ENCODE results near the gene HOXC9.

The HOXC9 gene

GRCh38 chr12:54012631-54013409 is 12.9 kb downstream of the HOXC9 start (continued):
- TF ChIP-seq GLI4 (tag by site-specific recombination; IDR thresholded peaks at IDR 0.05) = no peak
- no peak for TF ChIP-seq ZNF658 (tag by site-specific recombination; IDR thresholded peaks at IDR 0.05)
- TF ChIP-seq ZNF610 (tag by site-specific recombination; IDR thresholded peaks at IDR 0.05; ENCODE audit: borderline replicate concordance) = no peak
- no peak for TF ChIP-seq ZNF555 (tag by site-specific recombination; conservative IDR thresholded peaks at IDR 0.05)
- no peak for TF ChIP-seq ZNF621 (tag by site-specific recombination; IDR thresholded peaks at IDR 0.05)
- no peak for TF ChIP-seq ZNF350 (tag by site-specific recombination; IDR thresholded peaks at IDR 0.05)
- TF ChIP-seq ZNF138 (tag by site-specific recombination; IDR thresholded peaks at IDR 0.05; ENCODE audit: borderline replicate concordance) = no peak
- TF ChIP-seq ZBTB17 (tag by site-specific recombination; IDR thresholded peaks at IDR 0.05) = peak; percentile 96
- no peak for TF ChIP-seq ZFP37 (tag by site-specific recombination; IDR thresholded peaks at IDR 0.05)
- TF ChIP-seq PRDM4 (tag by site-specific recombination; IDR thresholded peaks at IDR 0.05) = peak; percentile 79
- no peak for TF ChIP-seq FEZF1 (tag by site-specific recombination; IDR thresholded peaks at IDR 0.05)
- no peak for TF ChIP-seq ZFP3 (tag by site-specific recombination; IDR thresholded peaks at IDR 0.05; ENCODE audit: low read depth)
- TF ChIP-seq ZNF626 (tag by site-specific recombination; IDR thresholded peaks at IDR 0.05) = no peak
- TF ChIP-seq ZNF677 (tag by site-specific recombination; IDR thresholded peaks at IDR 0.05) = no peak
- no peak for TF ChIP-seq ZXDB (tag by site-specific recombination; IDR thresholded peaks at IDR 0.05)
- TF ChIP-seq ZBTB20 (tag by site-specific recombination; IDR thresholded peaks at IDR 0.05) = peak; percentile 81
- TF ChIP-seq ZFHX2 (tag by site-specific recombination; conservative IDR thresholded peaks at IDR 0.05) = no peak
- peak; percentile 72; the same call in 1 of the 2 replicates for TF ChIP-seq PRDM1 (tag by site-specific recombination; IDR thresholded peaks at IDR 0.05)
- peak; percentile 74 for TF ChIP-seq ZNF366 (tag by site-specific recombination; conservative IDR thresholded peaks at IDR 0.05)
- no peak for TF ChIP-seq RBAK (tag by site-specific recombination; IDR thresholded peaks at IDR 0.05)
- no peak for TF ChIP-seq ZBTB21 (tag by site-specific recombination; IDR thresholded peaks at IDR 0.05)
- TF ChIP-seq ZNF174 (tag by site-specific recombination; IDR thresholded peaks at IDR 0.05) = no peak
- TF ChIP-seq, protein P1, sequence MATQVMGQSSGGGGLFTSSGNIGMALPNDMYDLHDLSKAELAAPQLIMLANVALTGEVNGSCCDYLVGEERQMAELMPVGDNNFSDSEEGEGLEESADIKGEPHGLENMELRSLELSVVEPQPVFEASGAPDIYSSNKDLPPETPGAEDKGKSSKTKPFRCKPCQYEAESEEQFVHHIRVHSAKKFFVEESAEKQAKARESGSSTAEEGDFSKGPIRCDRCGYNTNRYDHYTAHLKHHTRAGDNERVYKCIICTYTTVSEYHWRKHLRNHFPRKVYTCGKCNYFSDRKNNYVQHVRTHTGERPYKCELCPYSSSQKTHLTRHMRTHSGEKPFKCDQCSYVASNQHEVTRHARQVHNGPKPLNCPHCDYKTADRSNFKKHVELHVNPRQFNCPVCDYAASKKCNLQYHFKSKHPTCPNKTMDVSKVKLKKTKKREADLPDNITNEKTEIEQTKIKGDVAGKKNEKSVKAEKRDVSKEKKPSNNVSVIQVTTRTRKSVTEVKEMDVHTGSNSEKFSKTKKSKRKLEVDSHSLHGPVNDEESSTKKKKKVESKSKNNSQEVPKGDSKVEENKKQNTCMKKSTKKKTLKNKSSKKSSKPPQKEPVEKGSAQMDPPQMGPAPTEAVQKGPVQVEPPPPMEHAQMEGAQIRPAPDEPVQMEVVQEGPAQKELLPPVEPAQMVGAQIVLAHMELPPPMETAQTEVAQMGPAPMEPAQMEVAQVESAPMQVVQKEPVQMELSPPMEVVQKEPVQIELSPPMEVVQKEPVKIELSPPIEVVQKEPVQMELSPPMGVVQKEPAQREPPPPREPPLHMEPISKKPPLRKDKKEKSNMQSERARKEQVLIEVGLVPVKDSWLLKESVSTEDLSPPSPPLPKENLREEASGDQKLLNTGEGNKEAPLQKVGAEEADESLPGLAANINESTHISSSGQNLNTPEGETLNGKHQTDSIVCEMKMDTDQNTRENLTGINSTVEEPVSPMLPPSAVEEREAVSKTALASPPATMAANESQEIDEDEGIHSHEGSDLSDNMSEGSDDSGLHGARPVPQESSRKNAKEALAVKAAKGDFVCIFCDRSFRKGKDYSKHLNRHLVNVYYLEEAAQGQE (tag by site-specific recombination; IDR thresholded peaks at IDR 0.05) = no peak
- TF ChIP-seq ZNF10 (tag by site-specific recombination; IDR thresholded peaks at IDR 0.05) = no peak
- TF ChIP-seq KLF9 (tag by site-specific recombination; IDR thresholded peaks at IDR 0.05; ENCODE audit: low read depth) = no peak
- no peak for TF ChIP-seq INSM2 (tag by site-specific recombination; IDR thresholded peaks at IDR 0.05)
- no peak for TF ChIP-seq ZSCAN23 (tag by site-specific recombination; IDR thresholded peaks at IDR 0.05)
- no peak for TF ChIP-seq ZFP41 (tag by site-specific recombination; IDR thresholded peaks at IDR 0.05; ENCODE audit: borderline replicate concordance)
- no peak for TF ChIP-seq ZNF140 (tag by site-specific recombination; IDR thresholded peaks at IDR 0.05)
- TF ChIP-seq ZSCAN16 (tag by site-specific recombination; IDR thresholded peaks at IDR 0.05) = no peak
- TF ChIP-seq ZNF302 (tag by site-specific recombination; IDR thresholded peaks at IDR 0.05; ENCODE audit: low read depth) = no peak
- no peak for TF ChIP-seq ZNF664 (tag by site-specific recombination; IDR thresholded peaks at IDR 0.05)
- TF ChIP-seq ZNF202 (tag by site-specific recombination; IDR thresholded peaks at IDR 0.05; ENCODE audit: borderline replicate concordance) = no peak
- TF ChIP-seq, protein P2, sequence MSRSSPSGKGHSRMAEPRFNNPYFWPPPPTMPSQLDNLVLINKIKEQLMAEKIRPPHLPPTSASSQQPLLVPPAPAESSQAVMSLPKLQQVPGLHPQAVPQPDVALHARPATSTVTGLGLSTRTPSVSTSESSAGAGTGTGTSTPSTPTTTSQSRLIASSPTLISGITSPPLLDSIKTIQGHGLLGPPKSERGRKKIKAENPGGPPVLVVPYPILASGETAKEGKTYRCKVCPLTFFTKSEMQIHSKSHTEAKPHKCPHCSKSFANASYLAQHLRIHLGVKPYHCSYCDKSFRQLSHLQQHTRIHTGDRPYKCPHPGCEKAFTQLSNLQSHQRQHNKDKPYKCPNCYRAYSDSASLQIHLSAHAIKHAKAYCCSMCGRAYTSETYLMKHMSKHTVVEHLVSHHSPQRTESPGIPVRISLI (tag by site-specific recombination; IDR thresholded peaks at IDR 0.05) = no peak

Measured in HEK293 (cell line).